HUDEP-2 (cell line): ENCODE measurements around the gene USP37.
A peak's percentile ranks its signal among the peaks of the same experiment; 100 is the strongest.

Experiments
- DNase-seq, 76 experiments: peaks; one replicate each; lab custom pipeline; 2025; ENCODE audit not compliant: unreplicated experiment in 76 of 76; lab: John Stamatoyannopoulos, UW

The USP37 gene

GRCh38 chr2:218477247-218477646 lies 90.9 kb downstream of the USP37 start:
- no peak for DNase-seq

GRCh38 chr2:218476676-218477075 lies 91.5 kb downstream of the USP37 start:
- DNase-seq: no peak

- no peak for DNase-seq
These were observed 93.6 kb downstream of the USP37 start for GRCh38 chr2:218474527-218474926.

- DNase-seq: no peak
These were observed 95.2 kb downstream of the USP37 start for GRCh38 chr2:218472988-218473387.

- peak in 1 of 76 experiments; percentile 4 for DNase-seq
These were observed 96.2 kb downstream of the USP37 start for GRCh38 chr2:218471982-218472381.

- DNase-seq: no peak
These were observed 97.1 kb downstream of the USP37 start for GRCh38 chr2:218471036-218471435.

- no peak for DNase-seq
These were observed 97.7 kb downstream of the USP37 start for GRCh38 chr2:218470448-218470847.

- peak in 8 of 76 experiments; percentile 1 to 25 (median 14) for DNase-seq
These were observed 102.0 kb downstream of the USP37 start for GRCh38 chr2:218465987-218466633.

- no peak for DNase-seq
These were observed 109.6 kb downstream of the USP37 start for GRCh38 chr2:218458598-218458997.

GRCh38 chr2:218456849-218457248 lies 111.3 kb downstream of the USP37 start:
- no peak for DNase-seq

GRCh38 chr2:218452079-218452478 lies 116.1 kb downstream of the USP37 start:
- DNase-seq: no peak

GRCh38 chr2:218448934-218449333 lies 119.2 kb downstream of the USP37 start:
- no peak for DNase-seq

GRCh38 chr2:218447072-218447471 lies 121.1 kb downstream of the USP37 start:
- no peak for DNase-seq

- no peak for DNase-seq
These were observed 121.6 kb downstream of the USP37 start for GRCh38 chr2:218446547-218446946.

GRCh38 chr2:218445602-218446001 lies 122.5 kb downstream of the USP37 start:
- DNase-seq: no peak

GRCh38 chr2:218444692-218445357 lies 123.3 kb downstream of the USP37 start:
- no peak for DNase-seq

- peak in 7 of 76 experiments; percentile 3 to 26 (median 4) for DNase-seq
These were observed 129.6 kb downstream of the USP37 start for GRCh38 chr2:218438596-218438995.

- DNase-seq: no peak
These were observed 130.2 kb downstream of the USP37 start for GRCh38 chr2:218437969-218438368.

GRCh38 chr2:218436992-218437391 lies 131.2 kb downstream of the USP37 start:
- DNase-seq: no peak

GRCh38 chr2:218435003-218435982 lies 132.9 kb downstream of the USP37 start:
- DNase-seq: no peak

GRCh38 chr2:218434456-218434855 lies 133.7 kb downstream of the USP37 start:
- no peak for DNase-seq
